Dendritic cell treated with granulocyte-macrophage colony-stimulating factor and Interleukin-4, amounts not matched to agents 40 ng/mL and 50 ng/mL, for 4 days (primary cell): ENCODE results near the gene NUDT13.
"Not testable (repeated sequence)": the region's sequence is repeated elsewhere in the genome, so short reads cannot be mapped to it uniquely, and the experiment has no call there.

Experiments used
- H3K27ac Mint-ChIP-seq: one replicate; pipeline ENCODE4 v1.8.0; 2022; ENCODE audit warnings: mild to moderate bottlenecking, mixed read lengths
- H3K27me3 Mint-ChIP-seq: one replicate; pipeline ENCODE4 v1.8.0; 2022; ENCODE audit warnings: mild to moderate bottlenecking, mixed read lengths
- H3K36me3 Mint-ChIP-seq: one replicate; pipeline ENCODE4 v1.8.0; 2022; ENCODE audit warnings: low read depth, mixed read lengths
- H3K4me1 Mint-ChIP-seq: one replicate; pipeline ENCODE4 v1.8.0; 2022; ENCODE audit warnings: low read depth, mixed read lengths
- H3K4me3 Mint-ChIP-seq: one replicate; pipeline ENCODE4 v1.8.0; 2022; ENCODE audit warnings: mild to moderate bottlenecking, moderate library complexity, mixed read lengths
- H3K9me3 Mint-ChIP-seq: one replicate; pipeline ENCODE4 v1.8.0; 2022; ENCODE audit warnings: mixed read lengths
- intact Hi-C: fragments of 100-400 bp; cut with micrococcal nuclease; formaldehyde crosslinking; loops from one replicate; pipeline ENCODE4 v1.15.0; 2022

NUDT13 gene

DNA sequence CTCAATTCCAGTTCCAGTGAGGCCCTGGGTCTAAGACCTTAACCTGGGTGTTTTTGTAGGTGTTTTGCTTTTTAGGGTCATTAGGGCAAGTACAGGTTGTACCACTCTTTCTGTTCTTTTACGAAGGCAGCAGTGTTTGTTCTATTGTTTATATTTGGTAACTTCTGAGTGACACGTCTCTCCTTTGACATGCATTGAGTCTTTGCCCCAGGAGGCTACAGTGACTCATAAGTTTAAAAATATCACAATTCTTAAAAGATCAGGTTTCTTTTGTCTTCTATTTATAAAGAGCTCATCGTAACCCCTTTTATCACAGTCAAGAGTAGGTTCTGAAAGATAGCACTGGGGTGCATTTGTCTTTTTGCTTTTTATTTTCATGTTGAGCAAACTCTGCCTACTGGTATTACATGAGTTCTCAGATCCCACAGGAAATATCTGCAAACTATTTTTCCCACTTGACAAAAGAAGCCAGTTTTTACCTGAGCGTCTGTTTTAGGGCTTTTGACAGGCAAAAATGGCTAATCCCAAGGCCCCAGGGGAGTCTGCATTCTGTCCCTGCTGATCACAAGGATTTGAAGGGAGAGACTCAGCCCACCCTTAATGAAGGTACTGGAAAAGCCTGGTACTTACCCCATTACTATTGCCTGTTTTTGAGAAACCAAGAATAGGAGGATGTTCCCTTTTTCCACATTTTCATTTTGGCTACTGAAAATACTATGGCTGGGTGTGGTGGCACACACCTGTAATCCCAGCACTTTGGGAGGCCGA is 7.9 kb downstream of the NUDT13 start:
- H3K36me3 Mint-ChIP-seq, result peaks cover 43% of the 10 kb centered on the region
- H3K4me3 Mint-ChIP-seq, result no peak overlapping the region
- intact Hi-C loops, result no loop called here
- no peaks in the 10 kb centered on the region for H3K4me1 Mint-ChIP-seq
- H3K27ac Mint-ChIP-seq, result no peak overlapping the region
- no peaks in the 10 kb centered on the region for H3K27me3 Mint-ChIP-seq
- no peaks in the 10 kb centered on the region for H3K9me3 Mint-ChIP-seq

DNA sequence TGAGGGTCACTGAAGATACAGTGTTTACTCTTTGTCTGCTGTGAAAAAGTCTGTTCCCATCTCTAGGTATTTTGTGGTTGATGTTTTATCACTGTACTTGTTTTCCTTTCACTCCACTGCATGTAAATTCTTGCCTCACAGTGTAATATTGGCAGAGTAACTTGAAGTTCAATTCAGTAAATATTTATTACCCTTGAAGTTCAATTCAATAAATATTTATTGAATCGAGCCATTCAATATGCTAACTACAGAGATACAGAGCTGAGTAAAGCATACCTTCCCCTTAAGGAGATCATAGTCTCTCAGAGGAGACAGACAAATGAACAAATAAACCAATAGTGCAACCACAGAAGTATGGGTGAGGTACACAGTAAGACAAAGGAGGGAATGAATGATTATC is 9.2 kb downstream of the NUDT13 start:
- peaks cover 52% of the 10 kb centered on the region for H3K36me3 Mint-ChIP-seq
- no peak overlapping the region for H3K27ac Mint-ChIP-seq
- no peak overlapping the region for H3K4me3 Mint-ChIP-seq
- no peaks in the 10 kb centered on the region for H3K27me3 Mint-ChIP-seq
- no peaks in the 10 kb centered on the region for H3K4me1 Mint-ChIP-seq
- intact Hi-C loops, result no loop called here
- no peaks in the 10 kb centered on the region for H3K9me3 Mint-ChIP-seq

DNA sequence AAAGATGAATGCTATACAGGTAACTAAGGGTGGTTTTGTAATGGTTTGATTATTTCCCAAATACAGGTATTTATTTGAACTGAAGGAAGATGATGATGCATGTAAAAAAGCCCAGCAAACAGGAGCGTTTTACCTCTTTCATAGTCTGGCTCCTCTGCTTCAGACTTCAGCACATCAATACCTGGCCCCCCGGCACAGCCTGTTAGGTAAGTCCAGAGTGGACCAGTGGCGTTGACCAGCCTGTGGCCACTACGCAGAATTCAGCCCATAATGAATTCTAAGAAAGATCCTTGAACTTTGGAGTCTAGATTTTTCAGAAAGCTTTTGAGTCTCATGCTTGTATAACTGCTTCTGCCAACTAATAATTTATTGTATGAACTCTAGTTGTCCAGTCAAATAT is 9.7 kb downstream of the NUDT13 start:
- intact Hi-C loops, result no loop called here
- Mint-ChIP-seq H3K27ac (no peak overlapping the region), H3K4me1 (no peaks in the 10 kb centered on the region), H3K9me3 (no peaks in the 10 kb centered on the region), H3K4me3 (no peak overlapping the region), H3K36me3 (peaks cover 53% of the 10 kb centered on the region), H3K27me3 (no peaks in the 10 kb centered on the region)

DNA sequence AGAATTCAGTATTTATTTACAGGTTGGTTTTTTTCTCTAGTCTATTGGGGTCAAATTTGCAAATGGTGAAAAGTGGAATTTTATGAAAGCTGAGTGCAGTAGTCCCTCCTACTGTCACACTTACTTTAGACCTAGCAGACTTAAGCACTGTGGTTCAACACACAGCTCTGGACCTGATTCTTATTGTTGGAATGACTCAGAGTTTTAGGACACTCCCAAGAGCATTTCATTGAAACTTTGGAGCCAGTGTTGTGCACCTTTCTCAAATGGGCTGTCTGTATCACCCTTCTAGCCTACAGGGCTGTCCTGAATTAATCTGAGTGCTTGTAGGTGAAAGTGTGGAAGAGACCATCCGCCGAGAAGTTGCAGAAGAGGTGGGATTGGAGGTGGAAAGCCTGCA is 16.1 kb downstream of the NUDT13 start:
- Mint-ChIP-seq H3K27me3 (no peaks in the 10 kb centered on the region), H3K36me3 (peaks cover 72% of the 10 kb centered on the region), H3K4me3 (no peak overlapping the region), H3K27ac (no peak overlapping the region), H3K4me1 (no peaks in the 10 kb centered on the region), H3K9me3 (no peaks in the 10 kb centered on the region)
- intact Hi-C loops, result no loop called here

DNA sequence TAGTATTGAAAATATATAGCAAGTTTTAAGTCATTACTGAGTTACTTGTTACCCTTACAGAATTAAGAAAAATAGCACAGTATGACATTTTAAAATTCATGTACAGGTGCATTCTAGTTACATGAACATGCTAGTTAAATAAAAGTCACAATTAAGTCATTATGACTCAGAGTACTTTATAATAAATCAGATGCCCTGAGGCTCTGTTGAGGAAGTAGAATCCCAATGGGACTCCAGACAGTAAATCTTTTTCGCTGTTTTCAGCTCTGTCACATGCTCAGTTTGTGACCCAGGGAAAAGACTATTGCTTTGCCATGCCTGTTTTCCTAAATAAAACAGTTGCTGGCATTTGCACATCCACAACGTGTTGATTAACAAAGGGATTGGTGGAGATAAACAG is 21.0 kb downstream of the NUDT13 start:
- no peak overlapping the region for H3K27ac Mint-ChIP-seq

DNA sequence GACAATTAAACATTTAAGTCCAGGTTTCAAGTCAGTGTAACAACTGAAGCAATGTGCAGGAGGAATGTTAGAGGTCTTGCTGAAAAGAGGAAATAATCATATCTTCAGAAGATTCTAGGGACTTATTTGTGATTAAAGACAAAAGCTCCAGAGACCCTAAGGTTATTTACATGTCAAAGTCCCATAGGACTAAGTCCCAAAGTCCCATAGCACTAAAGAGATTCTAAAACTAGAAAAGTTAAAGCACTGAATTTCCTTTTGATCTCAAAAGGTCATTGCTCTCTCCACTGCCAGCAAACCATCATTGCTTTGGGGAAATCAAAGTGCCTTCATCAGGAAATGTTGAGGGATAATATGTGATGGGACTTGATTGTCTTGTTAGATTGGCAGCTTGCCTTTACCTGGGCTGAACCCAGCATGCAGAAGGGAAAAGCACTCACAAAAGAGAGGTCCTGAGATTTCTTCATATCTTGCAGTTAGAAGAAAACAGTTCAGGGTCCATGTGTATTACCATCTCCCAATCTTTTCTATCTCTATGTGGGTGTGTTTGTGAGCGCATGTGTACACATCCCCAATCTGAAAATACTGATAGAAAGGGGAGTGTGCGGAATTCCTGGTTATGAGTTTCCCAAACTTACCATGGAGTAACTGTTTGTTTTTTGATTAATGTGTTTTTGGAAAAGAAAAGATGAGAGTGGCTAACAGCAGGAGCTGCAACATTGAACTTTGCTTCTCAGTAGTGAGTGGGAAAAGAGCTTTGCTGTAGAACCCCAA is 21.8 kb downstream of the NUDT13 start:
- Mint-ChIP-seq H3K4me3 (no peak overlapping the region), H3K27me3 (no peaks in the 10 kb centered on the region), H3K9me3 (no peaks in the 10 kb centered on the region), H3K27ac (no peak overlapping the region), H3K4me1 (no peaks in the 10 kb centered on the region), H3K36me3 (peaks cover 89% of the 10 kb centered on the region)
- intact Hi-C loops, result no loop called here

More for the DNA sequence above, 21.0 kb downstream of the NUDT13 start:
- Mint-ChIP-seq H3K36me3 (peaks cover 90% of the 10 kb centered on the region), H3K4me1 (no peaks in the 10 kb centered on the region), H3K9me3 (no peaks in the 10 kb centered on the region), H3K4me3 (no peak overlapping the region), H3K27me3 (no peaks in the 10 kb centered on the region)
- intact Hi-C loops, result no loop called here

DNA sequence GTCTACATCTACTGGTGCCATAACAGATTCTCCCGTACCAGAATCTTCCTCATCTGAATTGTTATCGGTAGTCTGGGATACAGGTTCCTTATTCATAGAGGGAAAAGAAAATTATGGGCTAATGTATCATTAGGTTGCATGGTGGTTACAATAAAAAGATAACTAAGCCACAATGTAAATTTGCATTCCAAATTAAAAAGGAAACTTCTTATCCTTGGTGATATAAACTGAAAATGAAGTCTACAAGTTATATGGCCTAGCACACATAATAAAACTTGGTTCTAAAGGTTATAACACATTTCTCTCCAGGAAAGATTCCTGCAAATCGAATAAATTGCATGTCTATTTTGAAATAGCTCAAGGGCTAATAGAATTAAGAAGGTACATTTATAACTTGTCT is 24.5 kb downstream of the NUDT13 start:
- Mint-ChIP-seq H3K27me3 (no peaks in the 10 kb centered on the region), H3K9me3 (no peaks in the 10 kb centered on the region), H3K4me3 (no peak overlapping the region), H3K4me1 (no peaks in the 10 kb centered on the region), H3K27ac (no peak overlapping the region), H3K36me3 (peaks cover 90% of the 10 kb centered on the region)
- intact Hi-C loops, result no loop called here

DNA sequence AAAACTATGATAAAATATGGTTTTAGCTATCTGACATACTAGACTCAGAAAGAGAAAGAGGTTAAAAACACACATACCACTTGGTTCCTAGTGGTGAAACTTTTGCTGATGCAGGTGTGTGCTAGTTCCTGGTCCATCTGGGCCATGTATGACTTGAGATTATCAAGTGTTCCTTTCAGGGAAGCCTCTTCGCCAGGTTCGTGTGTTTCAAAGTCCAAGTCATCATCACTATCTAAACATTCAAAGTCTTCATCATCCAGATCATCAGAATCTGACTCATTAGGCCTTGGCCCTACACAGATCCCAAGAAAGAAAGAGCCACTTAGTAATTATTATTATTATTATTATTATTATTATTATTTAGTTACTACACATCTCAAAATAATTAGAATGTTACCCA is 26.4 kb downstream of the NUDT13 start:
- Mint-ChIP-seq H3K27ac (no peak overlapping the region), H3K9me3 (no peaks in the 10 kb centered on the region), H3K4me1 (no peaks in the 10 kb centered on the region), H3K27me3 (no peaks in the 10 kb centered on the region), H3K36me3 (peaks cover 88% of the 10 kb centered on the region), H3K4me3 (no peak overlapping the region)
- intact Hi-C loops, result no loop called here

DNA sequence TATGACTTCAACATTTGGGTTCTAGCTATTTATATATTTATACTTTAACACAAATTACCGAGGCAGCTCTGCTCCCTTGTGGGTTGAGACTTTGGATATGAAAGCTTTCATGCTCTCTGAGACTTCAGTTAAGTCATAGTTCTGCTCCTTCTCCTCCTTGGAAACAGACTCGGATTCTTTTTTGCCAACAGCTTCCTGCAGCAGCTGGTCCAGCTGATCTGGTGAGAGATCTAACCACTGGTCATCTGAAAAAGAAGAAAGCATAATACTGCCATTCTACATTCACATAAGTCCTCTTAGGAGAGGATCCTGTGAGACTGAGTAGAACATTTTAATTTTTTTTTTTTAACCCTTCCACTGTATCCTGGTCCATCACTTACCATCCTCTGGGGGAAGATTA is 29.0 kb downstream of the NUDT13 start:
- Mint-ChIP-seq H3K4me1 (no peaks in the 10 kb centered on the region), H3K9me3 (no peaks in the 10 kb centered on the region), H3K27ac (no peak overlapping the region), H3K27me3 (no peaks in the 10 kb centered on the region), H3K36me3 (peaks cover 87% of the 10 kb centered on the region), H3K4me3 (no peak overlapping the region)
- intact Hi-C loops, result no loop called here

DNA sequence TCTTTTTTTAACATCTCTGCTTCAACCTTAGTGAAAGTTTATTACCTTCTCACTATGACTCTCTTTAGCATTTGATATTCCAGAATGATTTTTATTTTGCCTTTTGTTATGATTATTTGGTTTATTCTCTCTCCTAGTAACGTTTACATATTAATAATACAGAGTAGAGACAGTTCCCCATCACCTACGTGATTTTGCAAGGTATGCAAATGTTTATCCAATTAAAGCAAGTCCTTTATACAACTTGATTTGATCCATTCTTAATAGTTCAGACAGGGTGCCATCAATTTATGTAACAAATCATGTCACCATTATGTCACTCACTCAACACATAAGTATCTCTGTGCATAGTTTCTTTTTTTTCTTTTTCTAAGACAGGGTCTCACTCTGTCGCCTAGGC is 31.3 kb downstream of the NUDT13 start:
- Mint-ChIP-seq H3K27me3 (no peaks in the 10 kb centered on the region), H3K4me1 (no peaks in the 10 kb centered on the region), H3K9me3 (no peaks in the 10 kb centered on the region), H3K36me3 (peaks cover 86% of the 10 kb centered on the region), H3K4me3 (no peak overlapping the region), H3K27ac (no peak overlapping the region)
- intact Hi-C loops, result no loop called here

DNA sequence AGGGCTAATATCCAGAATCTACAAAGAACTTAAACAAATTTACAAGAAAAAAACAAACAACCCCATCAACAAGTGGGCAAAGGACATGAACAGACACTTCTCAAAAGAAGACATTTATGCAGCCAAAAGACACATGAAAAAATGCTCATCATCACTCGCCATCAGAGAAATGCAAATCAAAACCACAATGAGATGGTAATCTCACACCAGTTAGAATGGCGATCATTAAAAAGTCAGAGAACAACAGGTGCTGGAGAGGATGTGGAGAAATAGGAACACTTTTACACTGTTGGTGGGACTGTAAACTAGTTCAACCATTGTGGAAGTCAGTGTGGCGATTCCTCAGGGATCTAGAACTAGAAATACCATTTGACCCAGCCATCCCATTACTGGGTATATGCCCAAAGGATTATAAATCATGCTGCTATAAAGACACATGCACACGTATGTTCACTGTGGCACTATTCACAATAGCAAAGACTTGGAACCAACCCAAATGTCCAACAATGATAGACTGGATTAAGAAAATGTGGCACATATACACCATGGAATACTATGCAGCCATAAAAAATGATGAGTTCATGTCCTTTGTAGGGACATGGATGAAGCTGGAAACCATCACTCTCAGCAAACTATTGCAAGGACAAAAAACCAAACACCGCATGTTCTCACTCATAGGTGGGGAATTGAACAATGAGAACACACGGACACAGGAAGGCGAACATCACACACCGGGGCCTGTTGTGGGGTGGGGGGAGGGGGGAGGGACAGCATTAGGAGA is 40.6 kb downstream of the NUDT13 start:
- intact Hi-C loops, result loop anchor here (10.0 kb wide), 1 partner anchor 86 kb away; no protein-coding TSS in a partner anchor
- not testable (repeated sequence) for H3K9me3 Mint-ChIP-seq, H3K4me1 Mint-ChIP-seq, H3K27me3 Mint-ChIP-seq, H3K27ac Mint-ChIP-seq, H3K4me3 Mint-ChIP-seq
- H3K36me3 Mint-ChIP-seq, result peaks cover 75% of the 10 kb centered on the region

DNA sequence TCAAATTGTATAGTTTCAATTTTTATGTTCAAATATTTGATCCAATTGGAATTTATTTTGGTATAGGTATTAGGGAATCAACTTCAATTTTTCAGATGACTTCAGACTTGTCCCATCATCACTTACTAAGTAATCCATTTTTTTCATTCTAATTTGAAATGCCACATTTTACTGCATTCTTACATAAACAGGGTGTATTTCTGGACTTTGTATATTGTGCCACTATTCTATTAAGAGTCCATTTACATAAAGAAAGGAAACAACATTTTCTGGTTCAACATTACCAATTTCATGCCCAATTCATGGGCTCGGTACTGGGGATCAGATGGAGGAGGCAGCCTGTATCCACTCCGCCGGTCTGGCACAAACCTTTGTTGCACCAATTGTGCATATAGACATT is 41.8 kb downstream of the NUDT13 start:
- H3K27me3 Mint-ChIP-seq, result no peaks in the 10 kb centered on the region
- no peaks in the 10 kb centered on the region for H3K4me1 Mint-ChIP-seq
- no peaks in the 10 kb centered on the region for H3K9me3 Mint-ChIP-seq
- no peak overlapping the region for H3K27ac Mint-ChIP-seq
- peaks cover 77% of the 10 kb centered on the region for H3K36me3 Mint-ChIP-seq
- intact Hi-C loops, result loop anchor here (10.0 kb wide), 1 partner anchor 87 kb away; no protein-coding TSS in a partner anchor
- no peak overlapping the region for H3K4me3 Mint-ChIP-seq

DNA sequence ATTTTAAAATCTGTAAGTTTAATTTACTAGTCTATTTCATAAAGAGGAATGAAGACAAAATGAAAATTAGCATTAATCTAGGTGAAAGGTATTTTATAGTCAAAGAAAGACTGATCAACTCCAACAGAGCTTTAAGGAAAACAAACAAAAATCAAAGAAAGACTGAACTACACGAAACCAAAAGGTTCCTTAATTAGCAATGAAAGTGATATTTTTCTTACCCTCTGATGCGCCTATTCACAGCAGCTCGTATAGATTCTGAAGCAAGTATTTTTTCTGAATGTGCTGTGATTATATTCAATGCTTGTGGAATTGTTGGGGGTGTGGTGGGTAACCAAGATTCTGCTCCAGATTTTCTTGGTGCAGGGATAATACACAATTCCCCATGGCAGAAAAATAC is 45.8 kb downstream of the NUDT13 start:
- no peaks in the 10 kb centered on the region for H3K9me3 Mint-ChIP-seq
- no peak overlapping the region for H3K27ac Mint-ChIP-seq
- H3K36me3 Mint-ChIP-seq, result peaks cover 80% of the 10 kb centered on the region

More for the DNA sequence above, 45.8 kb downstream of the NUDT13 start:
- H3K4me1 Mint-ChIP-seq, result peaks cover 8% of the 10 kb centered on the region
- no peaks in the 10 kb centered on the region for H3K27me3 Mint-ChIP-seq
- intact Hi-C loops, result loop anchor here (10.0 kb wide), 1 partner anchor 91 kb away; no protein-coding TSS in a partner anchor
- H3K4me3 Mint-ChIP-seq, result no peak overlapping the region
